Uterus (tissue), 2 donors: Measurements from ENCODE around the gene CC2D2B.

Experiments
- CTCF ChIP-seq, 4 experiments: fragments of 200-600 bp in 2 of 4; fragments of 450-650 bp in 2 of 4; sonication (generic) in 2 of 4; IDR thresholded peaks; one replicate each; pipeline ENCODE4 v1.5.1; 2016 to 2019; ENCODE audit warnings: antibody characterized with exemption in 4 of 4, mild to moderate bottlenecking in 2 of 4, moderate library complexity in 1 of 4
- POLR2A ChIP-seq, 2 donors: fragments of 450-650 bp; IDR thresholded peaks; one replicate each; pipeline ENCODE4 v1.6.1; 2016; ENCODE audit warnings: antibody characterized with exemption in 2 of 2, mild to moderate bottlenecking in 1 of 2, moderate library complexity in 1 of 2

GRCh38 chr10:95982200-95982599 is 74.4 kb downstream of the CC2D2B start:
- TF ChIP-seq CTCF (IDR thresholded peaks at IDR 0.05), result no peak
- no peak for TF ChIP-seq POLR2A (IDR thresholded peaks at IDR 0.05)
